ENCODE data around the gene AQP4.

Gene AQP4

GRCh38 chr18:26832302-26832701, 33.2 kb downstream of the AQP4 start:
- Histone ChIP-seq H3K27me3 (replicated peaks) (no peaks in the 10 kb centered on the region), H3K4me3 (ENCODE audit: low read depth, low read length) (no peak overlapping the region), H3K36me3 (replicated peaks) (no peaks in the 10 kb centered on the region), H3K27ac (no peak overlapping the region)
- TF ChIP-seq CTCF (IDR thresholded peaks at IDR 0.05; ENCODE audit: low read depth, low read length, missing control alignments), result no peak
- DNase-seq, result no peak
- in situ Hi-C loops (cut with HindIII; ENCODE audit: low pct_ligation_motif_present, low sequenced_read_pairs), result no loop called here

DNA sequence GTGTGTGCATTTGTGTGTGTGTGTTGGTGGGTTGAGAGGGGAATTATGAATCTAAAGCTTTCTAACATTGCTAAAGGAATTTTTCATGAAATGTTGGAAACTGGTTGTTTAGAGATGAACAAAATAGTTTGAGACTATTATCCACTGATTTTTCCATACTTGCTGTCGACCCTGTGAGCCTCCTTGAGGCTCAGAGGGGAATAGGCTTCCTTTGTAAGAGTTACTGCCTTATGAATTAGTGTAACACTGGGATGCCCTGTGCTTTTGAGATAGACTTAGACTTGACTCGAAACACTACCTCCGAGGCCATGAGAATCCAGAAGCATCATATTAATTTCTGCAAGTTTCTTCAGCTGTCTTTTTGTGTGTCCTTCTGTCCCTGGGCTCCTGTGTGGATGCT, 37.9 kb downstream of the AQP4 start:
- Histone ChIP-seq H3K4me3 (ENCODE audit: low read depth, low read length) (no peak overlapping the region), H3K27ac (no peak overlapping the region), H3K27me3 (replicated peaks) (no peaks in the 10 kb centered on the region), H3K36me3 (replicated peaks) (no peaks in the 10 kb centered on the region)
- in situ Hi-C loops (cut with HindIII; ENCODE audit: low pct_ligation_motif_present, low sequenced_read_pairs), result no loop called here
- TF ChIP-seq CTCF (IDR thresholded peaks at IDR 0.05; ENCODE audit: low read depth, low read length, missing control alignments), result no peak
- no peak for DNase-seq

- DNase-seq, result no peak
- no peak overlapping the region for H3K27ac ChIP-seq
- H3K27me3 ChIP-seq (replicated peaks), result no peaks in the 10 kb centered on the region
- H3K36me3 ChIP-seq (replicated peaks), result no peaks in the 10 kb centered on the region
- in situ Hi-C loops (cut with HindIII; ENCODE audit: low pct_ligation_motif_present, low sequenced_read_pairs), result no loop called here
- H3K4me3 ChIP-seq (ENCODE audit: low read depth, low read length), result no peak overlapping the region
- TF ChIP-seq CTCF (IDR thresholded peaks at IDR 0.05; ENCODE audit: low read depth, low read length, missing control alignments), result no peak
Measured at GRCh38 chr18:26826656-26827235, 38.8 kb downstream of the AQP4 start.

DNA sequence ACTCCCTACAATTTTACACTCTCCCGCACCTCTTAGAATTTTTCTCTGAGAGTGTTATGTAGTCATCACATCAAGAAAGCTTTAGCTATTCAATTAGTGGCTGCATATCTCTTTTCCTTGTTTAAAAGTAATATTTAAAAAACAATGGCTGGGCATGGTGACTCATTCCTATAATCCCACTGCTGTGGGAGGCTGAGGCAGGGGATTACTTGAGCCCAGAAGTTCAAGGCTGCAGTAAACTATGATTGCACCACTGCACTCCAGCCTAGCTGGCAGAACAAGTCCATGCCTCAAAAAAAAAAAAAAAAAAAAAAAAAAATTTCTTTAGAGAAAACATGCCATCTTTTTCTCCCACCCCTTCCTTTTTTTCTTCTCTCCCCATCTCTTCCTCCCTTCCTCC, 44.3 kb downstream of the AQP4 start:
- Histone ChIP-seq H3K27ac (no peak overlapping the region), H3K27me3 (replicated peaks) (no peaks in the 10 kb centered on the region), H3K4me3 (ENCODE audit: low read depth, low read length) (no peak overlapping the region), H3K36me3 (replicated peaks) (no peaks in the 10 kb centered on the region)
- in situ Hi-C loops (cut with HindIII; ENCODE audit: low pct_ligation_motif_present, low sequenced_read_pairs), result no loop called here
- TF ChIP-seq CTCF (IDR thresholded peaks at IDR 0.05; ENCODE audit: low read depth, low read length, missing control alignments), result no peak
- no peak for DNase-seq

DNA sequence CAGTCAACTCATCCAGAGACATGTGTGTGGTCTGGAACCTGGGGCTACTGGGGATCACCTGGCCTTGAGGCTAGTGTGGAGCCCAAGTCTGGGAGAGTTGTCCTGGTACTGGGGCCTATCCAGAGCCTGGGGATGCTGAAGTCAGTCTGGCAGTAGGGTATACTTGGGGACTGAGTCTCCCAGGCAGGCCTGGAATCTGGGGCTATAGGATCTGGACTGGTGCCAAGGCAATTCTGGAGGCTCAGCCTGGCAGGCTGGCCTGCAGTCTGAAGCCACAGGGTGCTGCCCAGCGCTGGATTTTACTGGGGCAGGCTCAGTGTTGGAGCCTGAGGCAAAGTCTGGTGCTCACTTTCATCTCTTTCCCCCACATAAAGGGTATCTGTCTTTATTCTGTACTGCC, 46.5 kb downstream of the AQP4 start:
- no peak for TF ChIP-seq CTCF (IDR thresholded peaks at IDR 0.05; ENCODE audit: low read depth, low read length, missing control alignments)
- in situ Hi-C loops (cut with HindIII; ENCODE audit: low pct_ligation_motif_present, low sequenced_read_pairs), result no loop called here
- no peak for DNase-seq

DNA sequence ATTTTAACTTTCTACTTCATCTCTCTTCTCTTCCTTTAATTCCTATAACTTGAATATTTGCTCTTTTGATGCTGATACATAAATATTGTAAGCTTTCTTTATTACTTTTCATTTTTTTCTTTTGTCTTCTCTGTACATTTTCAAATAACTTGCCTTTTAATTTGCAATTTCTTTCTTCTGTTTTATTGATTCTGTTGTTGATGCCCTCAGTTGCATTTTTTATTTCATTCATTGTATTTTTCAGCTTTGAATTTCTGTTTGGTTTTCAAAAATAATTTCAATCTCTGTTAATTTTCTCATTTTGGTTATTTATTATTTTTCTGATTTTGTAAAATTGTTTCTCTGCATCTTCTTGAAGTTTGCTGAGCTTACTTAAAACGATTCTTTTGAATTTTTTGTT, 47.0 kb downstream of the AQP4 start:
- no peak overlapping the region for H3K4me3 ChIP-seq (ENCODE audit: low read depth, low read length)
- no peak for DNase-seq
- in situ Hi-C loops (cut with HindIII; ENCODE audit: low pct_ligation_motif_present, low sequenced_read_pairs), result no loop called here
- no peaks in the 10 kb centered on the region for H3K27me3 ChIP-seq (replicated peaks)
- no peak for TF ChIP-seq CTCF (IDR thresholded peaks at IDR 0.05; ENCODE audit: low read depth, low read length, missing control alignments)
- H3K36me3 ChIP-seq (replicated peaks), result no peaks in the 10 kb centered on the region
- H3K27ac ChIP-seq, result no peak overlapping the region

More for the DNA sequence above, 46.5 kb downstream of the AQP4 start:
- H3K27ac ChIP-seq, result no peak overlapping the region
- no peak overlapping the region for H3K4me3 ChIP-seq (ENCODE audit: low read depth, low read length)
- H3K27me3 ChIP-seq (replicated peaks), result no peaks in the 10 kb centered on the region
- no peaks in the 10 kb centered on the region for H3K36me3 ChIP-seq (replicated peaks)

All from brain microvascular endothelial cell (primary cell).